ENCODE measurements around the gene ADGRF1. TPM values are rescaled to one million over a fixed set of nuclear protein-coding genes. Genes with fewer than 3 reads are reported as not detected.

The ADGRF1 gene
- total and polyA plus RNA-seq, 2 donors (not counting 3 experiments of a cell fraction or from before 2014, with no cell fraction given), result not detected

- no peaks in the 10 kb centered on the region for H3K27me3 ChIP-seq (ENCODE audit: control insufficient read depth in 2 of 2, insufficient read depth in 2 of 2, low read length in 2 of 2)
- no peaks in the 10 kb centered on the region for H3K9me1 ChIP-seq (replicated peaks; ENCODE audit: control insufficient read depth, extremely low read depth, insufficient read depth, low read length)
- intact Hi-C loops (cut with micrococcal nuclease) (no loop called here), dilution Hi-C loops (cut with MboI; ENCODE audit: extremely low pct_ligation_motif_present, low sequenced_read_pairs) (no loop called here)
- H3K4me3 ChIP-seq (replicated peaks in 1 of 3; ENCODE audit: insufficient read depth in 1 of 3, low read depth in 1 of 3, low read length in 3 of 3), result no peak overlapping the region
- no peaks in the 10 kb centered on the region for H3K79me2 ChIP-seq (ENCODE audit: control insufficient read depth, insufficient read depth, low read length)
- no TSS peak for BruUV-seq (replicated peaks)
- H4K20me1 ChIP-seq (replicated peaks; ENCODE audit: control insufficient read depth, extremely low read depth, insufficient read depth, low read length), result no peaks in the 10 kb centered on the region
- H3K9me3 ChIP-seq (replicated peaks; ENCODE audit: control insufficient read depth, insufficient read depth, low read length), result no peaks in the 10 kb centered on the region
- FAIRE-seq, result no peak
- ChIA-PET POLR2A (no interaction called here), CTCF (no interaction called here)
- H3K36me3 ChIP-seq (ENCODE audit: control insufficient read depth in 2 of 2, extremely low read depth in 1 of 2, insufficient read depth in 2 of 2, low read length in 2 of 2), result no peaks in the 10 kb centered on the region
- H2AFZ ChIP-seq (ENCODE audit: low read depth, low read length), result no peak overlapping the region
- no peaks in the 10 kb centered on the region for H3K4me1 ChIP-seq (ENCODE audit: control insufficient read depth, extremely low read depth, insufficient read depth, low read length)
- TF ChIP-seq GATA2 (IDR thresholded peaks at IDR 0.05; ENCODE audit: insufficient read depth, insufficient read length, low read depth, low read length) (no peak), EZH2 (IDR thresholded peaks at IDR 0.05; ENCODE audit: borderline replicate concordance, low read depth, low read length, severe bottlenecking) (no peak), JUN (IDR thresholded peaks at IDR 0.05; ENCODE audit: borderline replicate concordance, insufficient read depth, insufficient read length, low read depth) (no peak), POLR2AphosphoS5 (IDR thresholded peaks at IDR 0.05; ENCODE audit: insufficient read depth, low read depth, low read length) (no peak), FOS (IDR thresholded peaks at IDR 0.05; ENCODE audit: borderline replicate concordance, insufficient read depth, low read length) (no peak), MYC (IDR thresholded peaks at IDR 0.05; ENCODE audit: low read depth, low read length) (no peak), POLR2A (IDR thresholded peaks at IDR 0.05; ENCODE audit: low read depth, low read length) (no peak)
- TF ChIP-seq, protein P1, sequence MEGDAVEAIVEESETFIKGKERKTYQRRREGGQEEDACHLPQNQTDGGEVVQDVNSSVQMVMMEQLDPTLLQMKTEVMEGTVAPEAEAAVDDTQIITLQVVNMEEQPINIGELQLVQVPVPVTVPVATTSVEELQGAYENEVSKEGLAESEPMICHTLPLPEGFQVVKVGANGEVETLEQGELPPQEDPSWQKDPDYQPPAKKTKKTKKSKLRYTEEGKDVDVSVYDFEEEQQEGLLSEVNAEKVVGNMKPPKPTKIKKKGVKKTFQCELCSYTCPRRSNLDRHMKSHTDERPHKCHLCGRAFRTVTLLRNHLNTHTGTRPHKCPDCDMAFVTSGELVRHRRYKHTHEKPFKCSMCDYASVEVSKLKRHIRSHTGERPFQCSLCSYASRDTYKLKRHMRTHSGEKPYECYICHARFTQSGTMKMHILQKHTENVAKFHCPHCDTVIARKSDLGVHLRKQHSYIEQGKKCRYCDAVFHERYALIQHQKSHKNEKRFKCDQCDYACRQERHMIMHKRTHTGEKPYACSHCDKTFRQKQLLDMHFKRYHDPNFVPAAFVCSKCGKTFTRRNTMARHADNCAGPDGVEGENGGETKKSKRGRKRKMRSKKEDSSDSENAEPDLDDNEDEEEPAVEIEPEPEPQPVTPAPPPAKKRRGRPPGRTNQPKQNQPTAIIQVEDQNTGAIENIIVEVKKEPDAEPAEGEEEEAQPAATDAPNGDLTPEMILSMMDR (IDR thresholded peaks at IDR 0.05; ENCODE audit: extremely low read depth in 1 of 2, insufficient read depth in 1 of 2, low read depth in 1 of 2, low read length in 2 of 2), result no peak
- TF ChIP-seq, protein P2, sequence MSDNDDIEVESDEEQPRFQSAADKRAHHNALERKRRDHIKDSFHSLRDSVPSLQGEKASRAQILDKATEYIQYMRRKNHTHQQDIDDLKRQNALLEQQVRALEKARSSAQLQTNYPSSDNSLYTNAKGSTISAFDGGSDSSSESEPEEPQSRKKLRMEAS (IDR thresholded peaks at IDR 0.05; ENCODE audit: insufficient read depth, insufficient read length), result no peak
- no peak for DNase-seq (ENCODE audit: low read depth, low spot score)
- no peak overlapping the region for H3K9ac ChIP-seq (replicated peaks; ENCODE audit: extremely low read depth, insufficient read depth, low read length)
- no peak overlapping the region for H3K27ac ChIP-seq (ENCODE audit: insufficient read depth, low read depth, low read length)
- no peak overlapping the region for H3K4me2 ChIP-seq (ENCODE audit: insufficient read depth, low read length)
Observed at GRCh38 chr6:46974786-46975185, 67.3 kb downstream of the ADGRF1 start.
